Psoas muscle (tissue), 8 donors: ENCODE data around the gene CDKN1B. TPM values are rescaled to one million over a fixed set of nuclear protein-coding genes. Genes with fewer than 3 reads are reported as not detected.

Experiments used
- ATAC-seq, 4 donors: fragments of 200-7000 bp; cut with Tn5 transposase; one replicate each; pipeline ENCODE4 v1.9.1; 2020; ENCODE audit warnings: moderate library complexity in 3 of 4, mild to moderate bottlenecking in 2 of 4
- DNase-seq, 2 donors: peaks; one replicate each; pipeline ENCODE4 v3.0.0-alpha.2; 2020
- H3K27ac ChIP-seq: fragments of 200-600 bp; one replicate; pipeline ENCODE4 v1.8.0; 2022
- H3K27me3 ChIP-seq, 3 donors: fragments of 200-600 bp in 1 of 3; one replicate each; pipeline versions ENCODE4 v1.6.1 to v1.8.0; 2013 to 2022; ENCODE audit warnings: low read length in 2 of 3, mild to moderate bottlenecking in 2 of 3, moderate library complexity in 1 of 3; ENCODE audit not compliant: insufficient read depth in 3 of 3
- H3K36me3 ChIP-seq, 2 donors: fragments of 200-600 bp in 1 of 2; one replicate each; pipeline versions ENCODE4 v1.6.1 to v1.8.0; 2013 to 2022; ENCODE audit warnings: low read depth in 1 of 2, mild to moderate bottlenecking in 1 of 2, moderate library complexity in 1 of 2; ENCODE audit not compliant: insufficient read depth in 1 of 2
- H3K4me1 ChIP-seq: fragments of 200-600 bp; one replicate; pipeline ENCODE4 v1.8.0; 2022
- H3K4me3 ChIP-seq: fragments of 200-600 bp; one replicate; pipeline ENCODE4 v1.8.0; 2022; ENCODE audit warnings: mild to moderate bottlenecking
- H3K9me3 ChIP-seq: fragments of 200-600 bp; one replicate; pipeline ENCODE4 v1.8.0; 2022
- CTCF ChIP-seq: fragments of 200-600 bp; IDR thresholded peaks from one replicate; pipeline ENCODE4 v1.8.0; 2022; ENCODE audit warnings: antibody characterized with exemption
- WGBS, 3 donors: extraction: QIAGEN DNeasy Blood & Tissue Kit; methylation state at CpG; one replicate each; pipeline versions ENCODE4 v1.1.6 to v1.1.7; 2013; 5-methylcytosine and 5-hydroxymethylcytosine counted together
- intact Hi-C, 2 donors: fragments of 100-400 bp; cut with DNase I; formaldehyde crosslinking; loops; one replicate each; pipeline versions ENCODE4 v1.11.0 to v1.14.2; 2022
- polyA plus RNA-seq, 3 donors: library from polyadenylated mRNA; stranded (reverse); fragments of 200-250 nt; gene quantifications; one replicate each; pipeline ENCODE4 v1.2.3, GENCODE V29; 2013
- total RNA-seq, 4 donors: library from RNA; stranded (reverse); fragmentation: NEBNext Ultra II Directional in 2 of 4; extraction: Animal tissue kit (Norgen Biotek cat#: 25700) in 2 of 4; gene quantifications; one replicate each; pipeline versions ENCODE4 v1.2.1 to v1.2.4, GENCODE V29; 2021 to 2023
- donor health status: healthy with polysubstance abuse.
- donor health status: DM: no; HTN: no; CAD: no; lungs with moderate emphysema.
- donor health status: Bipolar disorder and iron deficiency.
- donor health status: healthy.
- donor health status: DM: yes; HTN: yes; CAD: no.
- donor health status: DM: no; HTN: no; CAD: no.
- donor health status: DM: no; HTN: no; CAD: no.
- donor health status: DM: yes; HTN: yes; CAD: no.

The CDKN1B gene
- total and polyA plus RNA-seq, 7 donors = 20.7 to 62.8 (median 38.3) TPM

- Histone ChIP-seq H3K4me1 (no peaks in the 10 kb centered on the region), H3K9me3 (no peaks in the 10 kb centered on the region), H3K4me3 (no peak overlapping the region), H3K27ac (no peak overlapping the region), H3K36me3 (no peaks in the 10 kb centered on the region), H3K27me3 (no peaks in the 10 kb centered on the region)
- TF ChIP-seq CTCF = no peak
- ATAC-seq (no peak), DNase-seq (no peak)
- intact Hi-C loops = no loop called here
- WGBS, 3 donors = 30 to 42% (median 35%) methylated on average over 3 of the region's 3 CpGs
Measured at GRCh38 chr12:12683725-12684124, 33.4 kb upstream of the CDKN1B start.

DNA sequence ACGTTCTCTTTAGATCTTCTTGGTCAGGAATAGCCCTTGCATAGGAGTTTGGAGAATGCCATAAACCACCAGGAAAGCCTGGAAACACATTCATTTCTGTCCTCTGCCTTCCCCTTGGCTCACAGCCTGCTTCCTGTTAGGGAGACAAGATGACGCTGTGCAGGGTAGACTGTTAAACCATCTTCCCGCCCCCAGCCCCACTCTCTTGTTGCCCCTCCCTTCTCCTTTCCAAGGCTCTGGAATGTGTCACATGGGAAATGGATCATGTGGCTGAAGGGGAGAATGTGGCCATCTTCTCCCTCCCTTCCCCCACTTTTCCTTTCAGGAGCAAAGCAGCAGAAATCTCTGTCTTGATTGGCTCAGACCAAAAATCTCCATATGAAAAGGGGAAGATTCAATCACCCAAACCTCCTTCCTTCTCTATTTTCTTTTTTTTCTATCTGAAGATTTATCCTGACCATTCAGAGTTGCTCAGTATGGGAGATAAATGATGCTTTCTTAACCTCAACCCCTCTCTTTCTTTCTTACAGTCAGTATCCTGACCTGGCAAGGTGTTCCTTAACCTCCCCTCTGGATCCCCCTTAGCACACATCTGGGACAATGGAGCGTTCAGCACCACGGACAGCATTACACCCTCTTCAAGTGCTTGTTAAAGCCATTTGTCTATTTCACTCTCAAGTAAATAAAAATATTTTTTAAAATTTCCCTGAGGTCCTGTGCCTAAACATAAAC lies 32.6 kb upstream of the CDKN1B start:
- TF ChIP-seq CTCF = no peak
- Histone ChIP-seq H3K4me1 (no peaks in the 10 kb centered on the region), H3K27me3 (no peaks in the 10 kb centered on the region), H3K36me3 (no peaks in the 10 kb centered on the region), H3K4me3 (no peak overlapping the region), H3K9me3 (no peaks in the 10 kb centered on the region), H3K27ac (no peak overlapping the region)
- DNase-seq (peak in 1 of 2 donors; percentile 35), ATAC-seq (no peak)
- intact Hi-C loops = no loop called here
- WGBS, 3 donors = 3 to 4% (median 4%) methylated on average over 5 of the region's 5 CpGs

- no peak for TF ChIP-seq CTCF
- Histone ChIP-seq H3K9me3 (no peaks in the 10 kb centered on the region), H3K4me3 (no peak overlapping the region), H3K27ac (no peak overlapping the region), H3K36me3 (no peaks in the 10 kb centered on the region), H3K27me3 (no peaks in the 10 kb centered on the region), H3K4me1 (no peaks in the 10 kb centered on the region)
- ATAC-seq (no peak), DNase-seq (no peak)
- intact Hi-C loops = no loop called here
- 62 to 65% (median 63%) methylated on average over 4 of the region's 4 CpGs for WGBS, 3 donors
Measured at GRCh38 chr12:12685305-12685704, 31.9 kb upstream of the CDKN1B start.

- DNase-seq (no peak), ATAC-seq (no peak)
- TF ChIP-seq CTCF = no peak
- Histone ChIP-seq H3K27ac (no peak overlapping the region), H3K36me3 (no peaks in the 10 kb centered on the region), H3K4me1 (no peaks in the 10 kb centered on the region), H3K9me3 (no peaks in the 10 kb centered on the region), H3K4me3 (no peak overlapping the region), H3K27me3 (no peaks in the 10 kb centered on the region)
- intact Hi-C loops = no loop called here
- WGBS, 3 donors = 32 to 58% (median 51%) methylated on average over 1 of the region's 1 CpG
Measured at GRCh38 chr12:12686472-12686871, 30.7 kb upstream of the CDKN1B start.

- intact Hi-C loops = no loop called here
- no peak for ATAC-seq
- TF ChIP-seq CTCF = no peak
Measured at GRCh38 chr12:12686925-12687324, 30.2 kb upstream of the CDKN1B start.

More at GRCh38 chr12:12686925-12687324, 30.2 kb upstream of the CDKN1B start:
- Histone ChIP-seq H3K27me3 (no peaks in the 10 kb centered on the region), H3K36me3 (no peaks in the 10 kb centered on the region), H3K4me3 (no peak overlapping the region), H3K9me3 (no peaks in the 10 kb centered on the region), H3K4me1 (no peaks in the 10 kb centered on the region), H3K27ac (no peak overlapping the region)
- DNase-seq = no peak
